Measurements from ENCODE around the gene CTCF.
"Not testable (repeated sequence)": the region's sequence is repeated elsewhere in the genome, so short reads cannot be mapped to it uniquely, and the experiment has no call there.

Gene CTCF

DNA sequence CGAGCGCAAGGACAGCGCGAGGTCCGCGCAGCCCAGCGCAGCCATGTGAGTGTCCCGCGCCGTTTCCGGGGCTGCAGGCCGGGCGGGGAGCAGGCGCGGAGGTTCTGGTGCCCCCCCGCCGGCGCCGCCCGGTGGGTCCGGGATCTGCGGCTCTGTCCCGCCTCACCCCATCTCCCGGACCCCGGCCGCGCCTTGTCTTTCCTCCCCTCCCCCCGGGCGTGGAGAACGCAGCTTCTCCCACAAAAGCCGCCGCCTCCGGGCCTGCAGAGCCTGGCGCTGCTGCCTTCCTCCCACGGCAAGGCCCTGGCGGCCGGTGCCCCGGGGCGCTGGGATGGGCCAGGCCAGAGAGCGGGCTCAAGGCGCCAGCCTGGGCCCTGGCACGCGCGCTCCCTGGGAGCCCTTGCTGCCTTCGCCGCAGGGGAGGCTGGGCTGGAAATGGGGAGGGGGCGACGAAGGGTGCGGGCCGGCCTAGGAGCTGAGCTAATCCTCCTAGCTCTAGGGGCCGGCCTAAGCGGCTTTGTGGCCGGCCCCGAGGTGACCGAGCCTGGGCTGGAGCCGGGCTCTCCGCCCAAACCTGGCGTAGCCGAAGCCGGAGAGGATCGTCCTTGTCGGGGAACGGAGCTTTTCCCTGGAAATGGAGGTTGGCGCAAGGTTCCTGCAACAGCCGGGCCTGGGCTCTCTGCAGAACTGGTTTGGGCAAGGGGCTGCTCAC, 33.3 kb upstream of the CTCF start:
- Mint-ChIP-seq H3K27me3 (peaks cover 29% of the 10 kb centered on the region), H3K9me3 (no peaks in the 10 kb centered on the region), H3K27ac (no peak overlapping the region), H3K4me3 (peak overlapping the region; percentile 71), H3K4me1 (ENCODE audit: low read depth) (peaks cover 20% of the 10 kb centered on the region), H3K36me3 (ENCODE audit: low read depth) (no peaks in the 10 kb centered on the region)
- DNase-seq, result peak; percentile 65

DNA sequence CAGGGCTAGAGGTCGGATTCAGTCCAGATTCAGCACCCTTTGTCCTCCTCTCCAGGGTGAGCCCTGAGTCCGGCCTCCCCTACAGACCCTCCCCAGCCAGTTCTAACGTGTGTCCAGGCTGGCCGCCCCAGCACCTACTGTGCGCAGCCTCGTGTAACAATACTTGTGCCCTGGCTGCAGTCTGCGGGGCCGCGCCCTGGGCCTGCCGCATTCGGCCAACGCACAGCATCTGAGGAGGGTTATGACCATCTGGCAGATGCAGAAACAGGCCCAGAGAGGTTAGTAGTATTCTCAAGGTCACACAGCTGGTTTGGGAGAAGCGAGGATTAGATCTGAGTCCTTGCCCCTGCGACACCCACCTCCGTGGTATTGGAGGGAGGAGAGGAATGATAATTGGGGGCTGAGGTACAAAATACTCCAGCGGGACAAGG, 32.7 kb upstream of the CTCF start:
- no peak for DNase-seq
- H3K27ac Mint-ChIP-seq, result no peak overlapping the region

DNA sequence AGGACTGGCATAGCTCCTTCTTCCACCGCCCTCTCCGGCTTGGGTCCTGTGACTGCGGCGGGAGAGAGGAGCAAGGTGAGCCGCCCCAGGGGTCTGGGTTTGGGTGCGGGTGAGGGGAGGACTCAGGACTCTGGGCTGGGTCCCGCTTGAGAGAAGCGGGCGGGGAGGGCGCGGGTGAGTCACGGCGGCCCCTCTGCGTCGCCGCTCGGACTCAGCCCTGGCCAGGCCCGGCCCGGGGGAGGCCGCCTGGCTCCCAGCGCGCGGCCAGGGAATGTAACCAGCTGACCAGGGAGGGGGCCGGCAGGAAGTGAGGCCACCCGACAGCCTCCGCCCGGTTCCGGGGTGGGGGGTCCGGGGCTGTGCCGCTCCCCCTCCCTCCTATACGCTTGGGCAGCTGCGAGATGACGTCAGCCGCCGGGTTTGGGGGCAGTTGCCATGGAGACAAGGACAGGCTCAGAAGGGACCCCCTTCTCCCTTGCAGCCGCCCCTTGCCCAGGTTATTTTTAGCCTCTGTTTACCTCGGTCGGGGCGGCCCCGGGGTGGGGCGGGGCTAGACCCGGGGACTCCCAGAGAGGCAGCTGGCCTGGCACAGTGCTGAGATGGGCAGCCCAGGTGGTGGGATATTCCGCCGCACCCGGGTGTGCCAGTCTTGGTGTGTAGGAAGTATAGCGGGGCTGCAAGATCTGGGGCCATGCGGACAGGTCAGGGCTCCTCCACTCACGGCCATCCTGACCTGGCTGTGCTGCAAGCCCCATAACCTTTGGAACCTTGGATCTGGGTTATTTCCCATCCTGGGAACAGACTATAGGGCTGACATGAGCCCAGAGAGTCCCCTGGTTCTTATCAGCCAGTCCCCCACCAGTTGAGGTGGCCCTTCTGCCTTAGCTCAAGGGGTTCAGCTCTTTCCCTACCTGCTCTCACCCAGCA, 32.0 kb upstream of the CTCF start:
- H3K36me3 Mint-ChIP-seq (ENCODE audit: low read depth), result no peaks in the 10 kb centered on the region

More for the DNA sequence above, 32.7 kb upstream of the CTCF start:
- peaks cover 29% of the 10 kb centered on the region for H3K27me3 Mint-ChIP-seq
- no peaks in the 10 kb centered on the region for H3K9me3 Mint-ChIP-seq
- peak overlapping the region; percentile 71 for H3K4me3 Mint-ChIP-seq
- H3K4me1 Mint-ChIP-seq (ENCODE audit: low read depth), result peaks cover 20% of the 10 kb centered on the region
- no peaks in the 10 kb centered on the region for H3K36me3 Mint-ChIP-seq (ENCODE audit: low read depth)

DNA sequence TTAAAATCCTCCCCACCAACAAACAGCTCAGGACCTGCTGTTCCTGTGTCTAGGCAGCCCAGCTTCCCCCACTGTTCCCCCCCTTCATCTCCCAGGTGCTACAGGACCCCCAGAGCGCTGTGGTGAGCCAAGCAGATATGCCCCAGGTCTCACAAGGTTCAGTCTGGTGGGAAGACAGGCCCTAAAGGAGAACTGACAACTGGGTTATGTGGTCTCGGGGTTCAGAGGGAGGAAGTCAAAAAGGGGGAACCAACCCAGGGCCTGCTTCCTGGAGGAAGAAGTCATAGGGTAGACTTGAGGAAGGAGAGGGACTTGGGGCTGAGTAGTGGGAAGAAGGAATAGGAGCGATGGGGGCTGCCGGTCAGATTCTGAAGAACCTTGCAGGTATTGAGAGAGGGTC, 31.1 kb upstream of the CTCF start:
- peaks cover 41% of the 10 kb centered on the region for H3K27me3 Mint-ChIP-seq
- H3K27ac Mint-ChIP-seq, result no peak overlapping the region
- H3K9me3 Mint-ChIP-seq, result no peaks in the 10 kb centered on the region
- H3K36me3 Mint-ChIP-seq (ENCODE audit: low read depth), result no peaks in the 10 kb centered on the region
- peaks cover 20% of the 10 kb centered on the region for H3K4me1 Mint-ChIP-seq (ENCODE audit: low read depth)
- no peak for DNase-seq
- no peak overlapping the region for H3K4me3 Mint-ChIP-seq

More for the DNA sequence above, 32.0 kb upstream of the CTCF start:
- Mint-ChIP-seq H3K4me1 (ENCODE audit: low read depth) (peaks cover 20% of the 10 kb centered on the region), H3K27me3 (peaks cover 32% of the 10 kb centered on the region), H3K9me3 (no peaks in the 10 kb centered on the region), H3K27ac (no peak overlapping the region), H3K4me3 (peak overlapping the region; percentile 71)
- peak; percentile 40 for DNase-seq

DNA sequence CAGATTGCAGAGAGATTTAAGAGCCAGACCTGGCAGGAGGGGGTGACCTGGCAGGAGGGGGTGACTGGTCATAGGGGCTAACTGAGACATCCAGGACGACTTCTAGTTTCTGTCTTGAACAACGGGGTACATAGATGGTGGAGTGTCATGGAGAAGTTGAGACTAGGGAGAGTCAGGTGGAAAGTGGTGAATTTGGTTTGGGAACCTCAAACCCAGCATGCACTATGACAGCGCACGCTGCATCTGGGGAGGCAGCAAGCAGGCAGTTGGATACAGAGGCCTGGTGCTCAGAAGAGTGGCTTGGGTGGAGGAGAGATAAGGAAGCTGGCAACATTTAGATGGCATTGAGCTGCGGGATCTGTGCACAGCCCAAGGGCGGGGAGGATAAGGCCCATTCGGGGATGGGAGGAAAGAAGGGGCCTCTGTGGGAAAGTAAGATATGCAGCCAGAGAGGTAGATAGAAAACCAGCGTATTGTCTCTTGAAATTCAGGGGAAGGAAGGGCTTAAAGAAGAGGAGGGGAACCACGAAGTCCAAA, 29.2 kb upstream of the CTCF start:
- Mint-ChIP-seq H3K4me1 (ENCODE audit: low read depth) (peaks cover 27% of the 10 kb centered on the region), H3K9me3 (no peaks in the 10 kb centered on the region), H3K27me3 (peaks cover 50% of the 10 kb centered on the region), H3K27ac (no peak overlapping the region), H3K4me3 (no peak overlapping the region), H3K36me3 (ENCODE audit: low read depth) (no peaks in the 10 kb centered on the region)
- DNase-seq, result no peak

DNA sequence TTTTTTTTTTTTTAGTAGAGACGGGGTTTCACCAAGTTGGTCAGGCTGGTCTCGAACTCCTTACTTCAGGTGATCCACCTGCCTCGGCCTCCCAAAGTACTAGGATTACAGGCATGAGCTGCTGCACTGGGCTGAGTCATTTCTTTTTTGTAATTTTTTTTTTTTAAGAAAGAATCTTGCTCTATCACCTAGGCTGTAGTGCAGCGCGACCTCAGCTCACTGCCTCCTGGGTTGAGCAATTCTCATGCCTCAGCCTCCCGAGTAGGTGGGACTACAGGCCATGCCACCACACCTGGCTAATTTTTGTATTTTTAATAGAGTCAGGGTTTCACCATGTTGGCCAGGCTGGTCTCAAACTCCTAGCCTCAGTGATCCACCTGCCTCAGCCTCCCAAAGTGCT, 28.3 kb upstream of the CTCF start:
- not testable (repeated sequence) for DNase-seq; H3K4me3 Mint-ChIP-seq; H3K36me3 Mint-ChIP-seq (ENCODE audit: low read depth); H3K27ac Mint-ChIP-seq; H3K9me3 Mint-ChIP-seq
- Mint-ChIP-seq H3K27me3 (peaks cover 50% of the 10 kb centered on the region), H3K4me1 (ENCODE audit: low read depth) (peaks cover 34% of the 10 kb centered on the region)

DNA sequence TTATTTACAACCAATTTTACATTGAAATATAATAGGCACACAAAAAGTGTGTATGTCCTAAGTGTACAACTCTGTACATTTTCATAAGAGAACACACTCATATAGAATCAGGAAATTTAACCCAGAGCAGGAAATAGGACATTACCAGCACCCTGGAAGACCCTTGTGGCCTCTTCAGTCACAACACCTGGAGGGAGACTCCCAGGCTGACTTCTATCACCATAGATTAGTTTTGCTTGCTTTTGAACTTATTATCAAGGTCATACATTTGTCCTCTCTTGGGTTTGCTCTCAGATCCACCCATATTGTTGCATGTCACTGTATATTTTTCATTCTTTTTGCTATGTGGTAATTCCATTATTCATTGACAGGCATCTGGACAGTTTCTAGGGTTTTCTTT, 27.9 kb upstream of the CTCF start:
- Mint-ChIP-seq H3K4me1 (ENCODE audit: low read depth) (peaks cover 35% of the 10 kb centered on the region), H3K27ac (no peak overlapping the region)

DNA sequence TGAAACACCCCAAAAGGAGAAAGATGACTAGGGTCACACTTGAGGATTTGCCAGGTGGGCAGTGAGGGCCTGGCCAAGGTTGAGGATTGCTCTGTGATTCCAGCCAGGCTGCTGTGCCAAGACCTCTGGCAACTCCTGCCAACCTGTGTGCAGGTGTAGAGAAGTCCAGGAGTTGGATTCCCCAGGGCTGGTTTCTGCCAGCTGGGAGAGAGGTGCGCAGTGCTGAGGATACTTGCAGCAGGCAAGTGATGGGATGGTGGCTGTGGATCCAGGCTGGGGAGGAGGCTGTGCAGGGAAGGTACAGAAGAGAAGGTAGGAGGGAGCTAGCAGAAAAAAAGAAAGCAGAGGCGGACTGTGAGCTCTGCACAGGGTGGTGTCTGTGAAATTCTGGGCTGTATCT, 27.1 kb upstream of the CTCF start:
- peaks cover 33% of the 10 kb centered on the region for H3K4me1 Mint-ChIP-seq (ENCODE audit: low read depth)
- no peak for DNase-seq
- H3K4me3 Mint-ChIP-seq, result no peak overlapping the region
- H3K9me3 Mint-ChIP-seq, result no peaks in the 10 kb centered on the region
- peaks cover 42% of the 10 kb centered on the region for H3K27me3 Mint-ChIP-seq
- no peak overlapping the region for H3K27ac Mint-ChIP-seq
- peaks cover 7% of the 10 kb centered on the region for H3K36me3 Mint-ChIP-seq (ENCODE audit: low read depth)

More for the DNA sequence above, 27.9 kb upstream of the CTCF start:
- H3K36me3 Mint-ChIP-seq (ENCODE audit: low read depth), result peaks cover 3% of the 10 kb centered on the region
- H3K4me3 Mint-ChIP-seq, result no peak overlapping the region
- DNase-seq, result no peak
- no peaks in the 10 kb centered on the region for H3K9me3 Mint-ChIP-seq
- H3K27me3 Mint-ChIP-seq, result peaks cover 48% of the 10 kb centered on the region

DNA sequence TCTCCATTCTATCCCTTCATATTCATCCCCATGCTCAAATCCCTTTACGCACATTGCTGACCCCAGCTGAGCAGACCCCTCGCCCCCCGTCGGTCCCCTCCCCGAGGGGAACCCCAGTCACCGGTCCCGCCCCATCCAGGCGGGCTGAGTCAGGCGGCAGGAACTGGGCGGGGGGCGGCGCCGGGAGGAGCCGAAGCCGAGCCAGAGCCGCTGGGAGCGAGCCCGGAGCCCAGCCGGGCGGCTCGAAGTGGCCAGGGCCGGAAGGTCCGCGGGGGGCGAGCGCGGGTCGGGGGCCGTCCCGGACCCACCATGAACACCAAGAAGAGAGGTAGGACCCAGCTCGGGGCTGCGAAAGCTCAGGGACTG, 25.1 kb upstream of the CTCF start:
- Mint-ChIP-seq H3K9me3 (no peaks in the 10 kb centered on the region), H3K27ac (peak overlapping the region; percentile 87), H3K27me3 (peaks cover 28% of the 10 kb centered on the region), H3K36me3 (ENCODE audit: low read depth) (peaks cover 24% of the 10 kb centered on the region), H3K4me1 (ENCODE audit: low read depth) (peaks cover 30% of the 10 kb centered on the region), H3K4me3 (peak overlapping the region; percentile 75)
- peak; percentile 72 for DNase-seq

DNA sequence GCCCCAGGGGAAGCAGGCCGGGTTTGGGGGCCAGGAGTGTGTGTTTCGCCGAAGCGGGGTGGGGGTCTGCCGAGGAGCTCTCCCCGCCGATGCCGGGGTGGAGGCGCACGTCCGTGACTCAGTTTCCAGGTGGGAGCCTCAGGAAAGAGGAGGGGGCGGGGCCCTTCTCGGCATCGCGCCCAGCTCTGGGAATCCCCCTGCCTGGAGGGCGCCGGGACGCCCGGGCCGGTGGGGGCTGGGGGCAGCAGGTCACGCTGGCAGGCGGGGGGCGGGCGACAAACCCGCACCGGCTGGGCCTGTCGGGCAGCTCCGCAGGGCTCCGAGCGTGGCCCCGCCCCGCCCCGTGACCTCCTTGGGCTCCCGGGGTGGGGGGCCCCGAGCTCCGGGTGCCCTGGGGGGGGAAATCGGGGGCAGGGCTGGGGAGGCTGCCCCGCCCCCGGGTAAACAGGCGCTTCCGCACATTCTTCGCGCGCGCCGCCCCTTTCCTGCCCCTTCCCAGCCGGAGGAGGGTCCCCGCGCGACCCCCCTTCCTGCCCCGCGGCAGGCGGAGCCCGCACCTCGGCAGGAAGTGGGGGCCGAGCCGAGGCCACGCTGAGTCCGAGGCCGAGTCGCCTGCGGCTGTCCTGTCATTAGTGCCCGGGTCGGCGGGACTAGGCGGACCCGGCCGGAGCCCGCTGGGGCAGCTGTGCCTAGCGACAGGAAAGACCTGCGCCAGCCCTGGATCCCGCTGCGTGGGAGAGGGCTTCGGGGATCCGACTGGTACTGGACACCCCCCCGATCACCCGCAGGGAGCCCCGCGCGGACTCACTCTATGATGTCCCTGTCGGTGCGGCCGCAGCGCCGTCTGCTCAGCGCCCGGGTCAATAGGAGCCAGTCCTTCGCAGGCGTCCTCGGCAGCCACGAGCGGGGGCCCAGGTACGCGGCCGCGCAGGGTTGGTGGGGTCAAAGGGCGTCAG, 24.4 kb upstream of the CTCF start:
- peak overlapping the region; percentile 59 for H3K27ac Mint-ChIP-seq
- peak; percentile 65 for DNase-seq
- H3K4me1 Mint-ChIP-seq (ENCODE audit: low read depth), result peaks cover 36% of the 10 kb centered on the region
- peaks cover 26% of the 10 kb centered on the region for H3K36me3 Mint-ChIP-seq (ENCODE audit: low read depth)
- H3K27me3 Mint-ChIP-seq, result peaks cover 27% of the 10 kb centered on the region
- no peaks in the 10 kb centered on the region for H3K9me3 Mint-ChIP-seq
- peak overlapping the region; percentile 75 for H3K4me3 Mint-ChIP-seq

DNA sequence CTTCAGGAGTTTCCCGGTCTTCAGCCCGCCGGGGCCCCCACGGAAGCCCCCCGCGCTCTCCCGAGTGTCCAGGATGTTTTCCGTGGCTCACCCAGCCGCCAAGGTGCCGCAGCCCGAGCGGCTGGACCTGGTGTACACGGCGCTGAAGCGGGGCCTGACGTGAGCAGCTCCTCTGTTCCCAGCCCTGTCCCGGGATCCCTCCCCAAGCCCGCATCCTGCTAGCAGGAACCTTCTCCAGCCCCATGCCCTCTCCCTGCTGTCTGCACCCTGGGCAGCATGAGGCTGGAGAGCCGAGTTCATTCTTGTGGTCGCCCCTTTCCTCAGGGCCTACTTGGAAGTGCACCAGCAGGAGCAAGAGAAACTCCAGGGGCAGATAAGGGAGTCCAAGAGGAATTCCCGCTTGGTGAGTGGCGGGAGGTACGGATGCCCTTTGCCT, 23.6 kb upstream of the CTCF start:
- Mint-ChIP-seq H3K36me3 (ENCODE audit: low read depth) (peaks cover 29% of the 10 kb centered on the region), H3K27me3 (peaks cover 21% of the 10 kb centered on the region), H3K27ac (peak overlapping the region; percentile 54), H3K4me3 (peak overlapping the region; percentile 71), H3K4me1 (ENCODE audit: low read depth) (peaks cover 36% of the 10 kb centered on the region), H3K9me3 (no peaks in the 10 kb centered on the region)
- DNase-seq, result no peak

DNA sequence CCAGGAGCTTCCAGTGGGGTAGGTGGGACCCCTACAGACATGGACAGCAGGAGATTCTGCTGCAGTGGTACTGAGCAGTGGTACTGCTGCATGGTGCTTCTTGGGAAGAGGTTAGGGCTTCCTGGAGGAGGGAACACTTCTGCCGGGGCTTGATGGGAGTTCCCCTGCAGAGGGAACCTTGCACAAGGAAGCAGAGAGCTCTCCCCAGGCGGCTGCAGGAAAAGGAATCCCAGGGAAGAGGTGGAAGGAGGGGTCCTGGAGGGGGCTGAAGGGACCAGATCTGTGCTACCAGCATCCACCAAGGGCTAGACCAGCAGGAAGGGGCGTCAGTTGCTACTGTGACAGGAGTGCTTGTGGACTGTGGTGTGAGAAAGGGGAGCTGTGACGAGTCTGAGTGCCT, 23.1 kb upstream of the CTCF start:
- H3K27ac Mint-ChIP-seq, result peak overlapping the region; percentile 54
- peaks cover 36% of the 10 kb centered on the region for H3K4me1 Mint-ChIP-seq (ENCODE audit: low read depth)
- no peaks in the 10 kb centered on the region for H3K9me3 Mint-ChIP-seq

DNA sequence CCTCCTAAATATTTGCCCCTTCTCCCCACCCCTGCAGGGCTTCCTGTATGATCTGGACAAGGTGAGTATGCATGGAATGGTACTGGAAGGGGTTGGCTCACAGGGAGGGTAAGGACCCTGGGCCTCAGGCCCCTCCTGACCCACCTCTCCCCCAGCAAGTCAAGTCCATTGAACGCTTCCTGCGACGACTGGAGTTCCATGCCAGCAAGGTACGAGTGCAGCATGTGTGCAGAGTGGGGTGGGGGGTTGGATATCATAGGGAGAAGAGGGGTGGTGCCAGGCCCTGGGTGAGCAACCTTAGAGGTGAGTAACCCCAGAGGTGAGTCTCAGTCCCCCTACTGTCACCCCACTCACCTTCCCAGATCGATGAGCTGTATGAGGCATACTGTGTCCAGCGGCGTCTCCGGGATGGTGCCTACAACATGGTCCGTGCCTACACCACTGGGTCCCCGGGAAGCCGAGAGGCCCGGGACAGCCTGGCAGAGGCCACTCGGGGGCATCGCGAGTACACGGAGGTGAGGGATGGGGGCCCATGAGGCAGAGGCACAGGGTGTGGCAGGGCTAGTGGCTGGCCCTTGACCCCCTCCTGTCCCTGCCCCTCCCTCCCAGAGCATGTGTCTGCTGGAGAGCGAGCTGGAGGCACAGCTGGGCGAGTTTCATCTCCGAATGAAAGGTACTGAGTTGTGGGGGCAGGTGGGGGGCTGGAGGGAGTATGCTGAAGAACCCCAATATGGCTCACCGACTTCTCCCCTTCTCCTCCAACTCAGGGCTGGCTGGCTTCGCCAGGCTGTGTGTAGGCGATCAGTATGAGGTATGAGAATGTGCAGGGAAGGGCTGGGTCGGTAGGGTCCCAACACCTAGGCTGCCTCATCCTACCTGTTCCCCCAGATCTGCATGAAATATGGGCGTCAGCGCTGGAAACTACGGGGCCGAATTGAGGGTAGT, 22.4 kb upstream of the CTCF start:
- Mint-ChIP-seq H3K4me1 (ENCODE audit: low read depth) (peaks cover 36% of the 10 kb centered on the region), H3K36me3 (ENCODE audit: low read depth) (peaks cover 41% of the 10 kb centered on the region), H3K4me3 (peak overlapping the region; percentile 71), H3K27me3 (peaks cover 21% of the 10 kb centered on the region), H3K9me3 (no peaks in the 10 kb centered on the region), H3K27ac (peak overlapping the region; percentile 55)
- no peak for DNase-seq

More for the DNA sequence above, 23.1 kb upstream of the CTCF start:
- DNase-seq, result no peak
- H3K4me3 Mint-ChIP-seq, result peak overlapping the region; percentile 71
- H3K36me3 Mint-ChIP-seq (ENCODE audit: low read depth), result peaks cover 34% of the 10 kb centered on the region
- peaks cover 21% of the 10 kb centered on the region for H3K27me3 Mint-ChIP-seq

Measured in activated T-cell treated with anti-CD3 and anti-CD28 coated beads, Interleukin-2, amount 50 U/mL, for 24 hours (primary cell).